Activated T-cell treated with anti-CD3 and anti-CD28 coated beads for 4 hours (primary cell): ENCODE results near the gene FLVCR2.
A peak's percentile ranks its signal among the peaks of the same experiment; 100 is the strongest.

Experiments
- DNase-seq: peaks from one replicate; pipeline ENCODE4 v3.0.0-alpha.2; 2020

FLVCR2 gene

GRCh38 chr14:75559045-75559444 is 19.4 kb upstream of the FLVCR2 start:
- no peak for DNase-seq

GRCh38 chr14:75559451-75560222 is 18.8 kb upstream of the FLVCR2 start:
- peak; percentile 24 for DNase-seq

- peak; percentile 39 for DNase-seq
Measured at GRCh38 chr14:75561013-75561432, 17.4 kb upstream of the FLVCR2 start.

GRCh38 chr14:75562089-75562488 is 16.3 kb upstream of the FLVCR2 start:
- peak; percentile 19 for DNase-seq

- no peak for DNase-seq
Measured at GRCh38 chr14:75562489-75562888, 15.9 kb upstream of the FLVCR2 start.

- no peak for DNase-seq
Measured at GRCh38 chr14:75563931-75564330, 14.5 kb upstream of the FLVCR2 start.

- DNase-seq = no peak
Measured at GRCh38 chr14:75565056-75565455, 13.4 kb upstream of the FLVCR2 start.

- peak; percentile 58 for DNase-seq
Measured at GRCh38 chr14:75566321-75566720, 12.1 kb upstream of the FLVCR2 start.

- DNase-seq = no peak
Measured at GRCh38 chr14:75566752-75567151, 11.7 kb upstream of the FLVCR2 start.

- DNase-seq = no peak
Measured at GRCh38 chr14:75568140-75568539, 10.3 kb upstream of the FLVCR2 start.

GRCh38 chr14:75568791-75569190 is 9.6 kb upstream of the FLVCR2 start:
- no peak for DNase-seq

- DNase-seq = no peak
Measured at GRCh38 chr14:75570797-75571196, 7.6 kb upstream of the FLVCR2 start.

GRCh38 chr14:75572104-75572503 is 6.3 kb upstream of the FLVCR2 start:
- no peak for DNase-seq

GRCh38 chr14:75577090-75577489 is 1.3 kb upstream of the FLVCR2 start:
- no peak for DNase-seq

GRCh38 chr14:75577729-75578101 is 705 bp upstream of the FLVCR2 start:
- DNase-seq = peak; percentile 56

- no peak for DNase-seq
Measured at GRCh38 chr14:75578786-75579337, 442 bp downstream of the FLVCR2 start.

- no peak for DNase-seq
Measured at GRCh38 chr14:75579338-75579864, 981 bp downstream of the FLVCR2 start.

GRCh38 chr14:75579882-75580281 is 1.5 kb downstream of the FLVCR2 start:
- no peak for DNase-seq

GRCh38 chr14:75587388-75587787 is 9.0 kb downstream of the FLVCR2 start:
- no peak for DNase-seq

GRCh38 chr14:75589931-75590330 is 11.5 kb downstream of the FLVCR2 start:
- DNase-seq = no peak

GRCh38 chr14:75591331-75591946 is 13.0 kb downstream of the FLVCR2 start:
- no peak for DNase-seq

GRCh38 chr14:75591987-75592575 is 13.7 kb downstream of the FLVCR2 start:
- DNase-seq = no peak

- DNase-seq = no peak
Measured at GRCh38 chr14:75595226-75595625, 16.8 kb downstream of the FLVCR2 start.

GRCh38 chr14:75597149-75597548 is 18.7 kb downstream of the FLVCR2 start:
- no peak for DNase-seq
